DLD1 (cell line): Measurements from ENCODE around the gene TCF7.

Source experiments
- in situ Hi-C: cut with HindIII; loops from 2 replicates; pipeline ENCODE4 v1.10.0; 2017; ENCODE audit warnings: low sequenced_read_pairs

The TCF7 gene

DNA sequence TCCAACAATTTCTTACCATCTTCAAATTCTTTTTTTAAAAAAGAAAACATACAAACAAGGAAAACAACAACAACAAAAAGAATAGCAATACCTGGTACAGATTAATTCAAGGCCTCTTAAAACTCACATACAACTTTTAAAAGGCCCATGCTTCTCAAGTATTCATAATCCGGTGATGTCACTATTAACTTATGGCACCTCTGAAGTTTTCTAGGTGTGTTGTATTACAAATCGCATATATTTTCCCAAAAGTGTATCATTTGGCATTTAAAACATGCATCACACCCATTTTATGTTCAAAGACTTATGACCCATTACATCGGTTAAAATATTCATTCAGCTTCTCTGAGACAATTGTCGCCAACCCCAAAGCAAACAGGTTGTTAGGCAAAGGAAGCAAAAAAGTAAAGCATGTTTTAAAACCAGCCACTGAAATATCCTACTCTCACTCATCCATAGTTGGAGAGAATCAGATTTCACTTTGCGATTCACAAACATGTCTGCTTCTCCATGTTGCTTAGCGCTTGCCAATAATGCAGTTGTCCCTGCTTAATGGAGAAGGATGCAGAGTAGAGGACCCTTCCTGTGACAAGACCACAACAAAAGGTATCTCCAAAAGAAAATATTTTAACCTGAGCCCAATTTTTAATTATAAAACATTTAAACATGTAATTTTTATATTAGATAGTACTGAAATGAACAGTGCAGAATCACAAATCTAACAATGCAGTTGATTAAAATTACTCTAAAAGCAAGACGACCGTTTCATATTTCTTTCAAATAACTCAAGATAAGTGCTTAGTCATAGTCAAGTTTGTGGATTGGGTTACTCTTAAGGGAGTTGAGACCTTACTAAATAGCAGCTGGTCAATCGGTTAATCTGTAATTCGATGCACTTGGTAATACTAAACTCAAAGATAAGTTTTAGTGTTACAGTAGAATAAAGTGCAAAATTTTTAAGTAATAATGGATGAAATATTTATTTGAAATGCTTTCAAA is 60.7 kb downstream of the TCF7 start:
- in situ Hi-C loops: loop anchor here (5.0 kb wide), 1 partner anchor 92 kb away; no protein-coding TSS in a partner anchor

DNA sequence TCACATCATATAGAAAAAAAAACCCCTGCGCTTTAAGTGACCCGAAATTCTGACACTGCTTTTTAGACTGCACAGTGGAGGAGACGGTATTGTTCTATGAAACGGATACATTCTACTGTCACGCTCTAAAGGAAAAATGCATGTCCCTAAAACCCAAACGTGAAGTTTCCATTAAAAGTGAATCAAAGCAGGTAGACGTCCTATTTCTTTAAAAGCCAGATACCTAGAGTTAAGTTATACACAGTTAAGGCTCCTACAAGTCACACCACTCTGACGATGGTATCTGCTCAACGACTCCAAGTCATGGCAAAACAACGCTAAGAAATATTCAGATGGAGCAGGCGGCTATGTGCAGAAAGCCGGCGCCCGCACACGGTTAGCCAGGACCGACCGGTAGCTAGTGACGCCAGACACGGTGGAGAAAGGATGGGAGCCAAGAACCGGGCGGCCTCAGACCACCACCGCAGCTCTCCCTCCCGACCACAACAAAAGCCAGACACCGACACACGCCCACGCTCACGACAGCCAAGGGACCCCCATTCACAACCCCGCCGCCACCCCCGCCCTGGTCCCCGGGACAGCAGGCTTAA is 61.5 kb downstream of the TCF7 start:
- in situ Hi-C loops: no loop called here

DNA sequence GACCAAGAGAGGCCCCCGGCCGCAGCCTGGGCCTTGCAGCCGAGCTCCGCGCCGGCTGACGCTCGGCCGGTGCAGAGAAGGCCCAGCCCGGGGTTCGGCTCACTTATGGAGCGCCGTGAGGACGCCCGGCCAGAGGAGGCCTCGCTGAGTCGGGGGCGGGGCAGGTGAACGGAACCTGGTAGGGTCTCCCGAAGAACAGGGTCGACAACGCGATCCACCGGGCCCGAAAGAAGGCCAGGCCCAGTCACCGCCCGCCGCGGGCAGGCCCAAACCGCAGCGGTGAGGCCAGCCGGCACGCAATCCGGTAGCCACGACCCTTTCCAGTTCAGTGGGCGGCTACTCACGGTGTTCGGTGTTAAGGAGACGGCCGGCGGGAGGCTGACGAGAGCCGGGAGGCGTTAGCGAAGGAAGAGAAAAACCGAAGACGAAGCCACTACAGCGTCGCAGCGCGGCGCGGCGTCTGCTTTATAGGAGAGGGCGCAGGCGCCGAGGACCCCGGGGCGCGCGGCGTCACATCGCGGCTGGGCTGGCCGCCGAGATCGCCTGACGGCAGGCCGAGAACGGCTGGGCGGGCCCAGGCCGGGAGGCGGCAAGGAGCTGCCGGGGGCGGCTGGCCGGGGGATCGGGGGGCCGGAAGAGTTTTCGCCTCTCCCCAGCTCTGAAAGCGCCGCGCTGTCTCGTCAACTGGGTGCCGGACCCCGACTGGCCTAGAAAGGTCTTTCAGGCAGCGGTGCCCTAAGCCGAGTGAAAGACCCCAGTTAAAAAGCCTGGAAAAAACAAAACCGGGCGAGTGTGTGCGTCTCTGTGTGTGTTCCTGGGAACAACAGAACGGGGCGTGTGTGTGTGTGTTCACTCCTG is 62.3 kb downstream of the TCF7 start, which contains the start of gene SKP1:
Gene SKP1, minus strand, starts transcription at position 440 of the 858 bp plus-strand sequence. CDS start 2,928 bp downstream, outside the sequence.
- in situ Hi-C loops: no loop called here

DNA sequence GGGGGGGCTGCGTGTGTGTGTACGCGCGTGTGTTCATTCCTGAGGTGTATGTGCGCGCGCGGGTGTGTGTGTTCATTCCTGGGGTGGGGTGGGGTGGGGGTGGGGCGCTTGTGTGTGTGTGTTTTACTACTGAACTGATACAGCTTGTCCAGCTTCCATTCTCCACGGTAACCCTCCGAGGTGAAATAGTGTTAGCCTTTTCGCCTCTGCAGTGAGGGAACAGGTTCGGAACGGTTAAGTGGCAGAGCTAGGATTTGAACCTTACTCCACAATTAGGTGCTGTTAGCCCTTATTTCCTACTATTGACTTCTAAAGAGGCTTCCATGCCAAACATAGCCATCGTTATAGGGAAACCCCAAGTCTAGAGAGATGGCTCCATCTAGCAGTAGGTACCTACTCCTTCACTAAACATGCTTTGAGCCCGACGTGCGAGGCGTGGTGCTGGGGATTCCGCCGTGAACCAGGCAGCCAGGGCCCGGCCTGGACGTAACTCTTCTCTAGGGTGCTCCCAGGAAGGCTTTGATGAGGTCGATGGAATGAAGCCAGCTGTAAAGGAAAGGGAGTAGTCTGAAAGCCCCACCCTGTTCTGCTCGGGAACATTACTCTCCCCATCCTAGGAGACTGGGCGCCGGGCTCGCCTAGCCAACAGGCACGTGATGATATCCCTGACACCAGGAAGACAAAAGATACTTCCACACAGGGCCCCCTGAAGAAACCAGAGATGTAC is 63.1 kb downstream of the TCF7 start:
- in situ Hi-C loops: no loop called here

DNA sequence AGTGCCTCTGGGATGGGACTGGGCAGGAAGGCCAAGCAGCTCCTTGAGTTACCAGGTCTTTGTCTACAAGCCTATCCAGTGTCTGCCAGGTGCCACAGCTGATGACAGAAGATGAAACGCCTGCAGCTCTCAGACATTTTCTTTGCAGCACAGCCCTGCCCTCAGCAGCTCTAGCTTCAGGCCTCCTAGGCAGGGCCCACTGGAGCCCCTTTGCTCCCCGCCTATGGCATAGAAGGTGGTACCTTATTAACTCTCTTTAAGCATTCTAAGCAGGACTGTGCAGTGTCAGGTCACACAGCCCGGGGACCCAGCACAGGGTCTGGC is 63.6 kb downstream of the TCF7 start:
- in situ Hi-C loops: no loop called here

DNA sequence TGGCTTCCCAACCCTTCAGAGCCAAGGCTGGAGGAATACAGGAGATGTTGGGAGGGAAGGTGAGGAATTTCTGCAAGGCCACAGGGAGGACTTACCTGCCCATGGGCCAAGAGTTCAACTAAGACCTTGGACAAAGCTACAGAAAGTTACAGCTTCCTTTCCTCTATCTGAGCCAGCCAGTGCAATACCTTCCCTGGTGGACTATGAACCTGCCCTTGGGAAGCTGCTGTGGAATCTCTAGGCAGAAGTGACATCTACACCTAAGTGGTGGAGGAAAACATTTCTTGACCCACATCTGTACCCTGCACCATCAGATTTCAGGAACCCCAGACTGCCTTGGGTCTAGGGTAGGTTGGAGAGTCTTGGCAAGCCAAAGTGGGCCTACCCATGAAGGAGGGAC is 69.0 kb downstream of the TCF7 start:
- in situ Hi-C loops: no loop called here

DNA sequence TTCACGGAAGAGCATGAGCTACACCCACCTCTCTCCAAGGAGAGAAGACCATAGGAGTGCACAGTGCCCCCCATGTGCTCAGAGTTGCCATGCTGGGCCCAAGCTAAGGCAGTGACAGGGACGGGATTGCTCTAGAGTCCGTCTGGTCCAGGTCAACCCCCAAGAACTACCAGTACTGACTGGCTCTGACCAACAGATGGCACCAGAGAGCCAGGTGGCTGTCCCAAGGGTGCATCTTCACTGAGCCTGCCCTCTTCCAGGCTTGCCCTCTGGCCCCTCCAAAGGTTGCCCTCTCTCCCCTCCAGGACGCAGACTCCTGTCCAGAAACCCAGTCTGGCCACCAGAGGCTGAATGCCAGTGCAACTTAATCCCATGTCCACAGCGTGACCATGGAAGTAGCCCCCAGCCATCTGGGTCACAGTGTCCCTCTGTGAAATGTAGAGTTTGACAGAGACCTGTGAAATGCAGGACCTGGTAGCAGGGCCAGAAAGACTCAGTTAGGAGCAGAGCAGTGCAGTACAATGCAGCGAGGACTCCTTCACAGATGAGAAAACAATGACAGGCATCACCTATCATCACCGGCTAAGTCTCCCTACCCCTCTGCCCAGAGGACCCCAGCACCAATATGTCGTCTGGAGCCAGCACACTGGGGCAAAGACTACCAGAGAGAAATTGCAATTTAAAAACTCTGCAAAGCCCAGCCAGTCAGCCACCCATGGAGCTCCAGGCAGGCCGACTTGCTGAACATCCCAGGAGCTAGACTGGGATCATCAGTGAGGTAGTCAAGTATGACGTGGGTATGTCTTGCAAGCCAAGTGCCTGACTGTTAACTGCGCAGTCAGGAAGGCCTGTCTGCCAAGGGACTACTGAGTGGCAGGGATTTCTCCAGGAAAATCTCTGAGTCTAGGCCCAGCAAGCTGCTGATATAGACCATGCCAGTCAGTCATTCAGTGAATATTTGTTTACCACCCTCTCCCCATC is 70.0 kb downstream of the TCF7 start:
- in situ Hi-C loops: no loop called here

DNA sequence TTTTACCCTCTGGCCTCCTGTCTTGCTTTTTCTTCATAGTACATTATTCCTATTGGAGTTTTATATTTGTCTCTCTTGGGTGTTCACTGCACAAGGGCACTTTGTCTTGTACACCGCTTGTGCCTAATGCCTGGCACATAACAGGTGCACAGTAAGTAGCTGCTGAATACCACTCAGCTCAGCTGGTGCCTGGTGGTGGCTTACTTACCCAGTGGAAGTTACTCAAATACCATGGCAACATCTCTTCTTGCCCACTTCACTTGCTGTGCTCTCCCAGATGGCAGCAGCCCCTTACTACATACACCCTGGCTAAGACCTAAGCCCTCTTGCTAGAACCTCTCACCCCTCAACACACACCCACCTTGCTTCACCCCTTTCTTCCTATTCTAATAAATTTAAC is 73.6 kb downstream of the TCF7 start:
- in situ Hi-C loops: no loop called here

DNA sequence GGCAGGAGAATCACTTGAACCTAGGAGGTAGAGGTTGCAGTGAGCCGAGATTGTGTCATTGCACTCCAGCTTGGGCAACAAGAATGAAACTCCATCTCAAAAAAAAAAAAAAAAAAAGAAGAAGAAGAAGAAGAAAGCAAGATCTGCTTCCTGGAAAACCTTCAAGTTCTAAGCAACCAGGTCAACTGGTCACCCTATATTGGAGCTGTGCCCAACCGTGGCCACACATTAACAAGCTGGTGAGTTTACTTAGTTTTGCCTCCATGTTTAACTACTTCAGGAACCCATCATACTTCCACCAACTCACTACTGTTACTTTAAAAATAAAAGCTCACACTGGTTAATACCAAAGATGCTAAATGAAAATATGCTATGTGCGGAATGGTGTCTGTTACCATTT is 74.5 kb downstream of the TCF7 start:
- in situ Hi-C loops: no loop called here

DNA sequence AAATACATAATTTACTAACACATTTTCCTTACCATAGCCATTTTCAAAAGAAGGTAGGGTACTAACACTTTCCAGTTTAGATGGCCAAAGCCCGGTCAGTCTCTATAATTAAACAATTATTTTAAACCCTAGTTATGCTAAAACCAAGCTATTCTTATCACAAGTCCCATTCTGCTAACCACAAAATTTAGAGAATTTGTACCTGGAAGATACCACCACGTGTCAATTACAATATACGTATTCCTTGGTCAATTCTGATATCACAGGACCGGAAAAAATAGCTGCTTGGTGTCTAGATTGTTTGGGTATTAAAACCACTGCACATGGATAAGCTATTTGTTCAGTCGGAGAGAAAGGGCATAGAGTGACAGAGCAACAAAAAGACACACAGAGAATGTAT is 81.2 kb downstream of the TCF7 start:
- in situ Hi-C loops: no loop called here
